IMR-90 (cell line): ENCODE data around the gene PARD3. TPM values are rescaled to one million over a fixed set of nuclear protein-coding genes. Genes with fewer than 3 reads are reported as not detected.

Source experiments
- ATAC-seq: fragments of 200-7000 bp; cut with Tn5 transposase; 2 replicates; pipeline ENCODE4 v1.9.1; 2020; ENCODE audit warnings: low read depth, mild to moderate bottlenecking, moderate library complexity
- BruUV-seq: library from RNA; stranded (reverse); fragments of 400-500 nt; replicated peaks from 2 replicates; lab custom pipeline; 2021; lab: Mats Ljungman, UMichigan
- CTCF ChIA-PET: fragments of 300-600 bp; formaldehyde crosslinking; extraction: SDS; loops from one replicate; lab custom pipeline; 2021; ENCODE audit warnings: antibody characterized with exemption; lab: Yijun Ruan, JAX
- POLR2A ChIA-PET: fragments of 300-600 bp; sonication (Branson Sonifier 250); formaldehyde crosslinking; loops from one replicate; lab custom pipeline; 2022; ENCODE audit warnings: antibody characterized with exemption; ENCODE audit not compliant: unreplicated experiment; lab: Charles Lee
- DNase-seq: peaks from one replicate; pipeline ENCODE4 v3.0.0; 2013
- H2AFZ ChIP-seq: replicated peaks from 2 replicates; pipeline ENCODE3; 2013; ENCODE audit warnings: low read length, mild to moderate bottlenecking; ENCODE audit not compliant: poor library complexity
- H2AK5ac ChIP-seq: 2 replicates; pipeline ENCODE4 v1.6.1; 2013; ENCODE audit warnings: low read depth, low read length, inconsistent platforms
- H2AK9ac ChIP-seq: replicated peaks from 2 replicates; pipeline ENCODE3; 2013; ENCODE audit warnings: mild to moderate bottlenecking, low read depth, low read length, moderate library complexity; ENCODE audit not compliant: poor library complexity
- H2BK120ac ChIP-seq: 2 replicates; pipeline ENCODE4 v1.6.1; 2013; ENCODE audit warnings: low read depth, low read length, inconsistent platforms
- H2BK15ac ChIP-seq: 3 replicates; pipeline ENCODE4 v1.6.1; 2013; ENCODE audit warnings: low read depth, low read length, inconsistent platforms
- H2BK20ac ChIP-seq: 2 replicates; pipeline ENCODE4 v1.6.1; 2013; ENCODE audit warnings: low read depth, mild to moderate bottlenecking, inconsistent platforms, low read length, moderate library complexity
- H2BK5ac ChIP-seq: 2 replicates; pipeline ENCODE4 v1.6.1; 2013; ENCODE audit warnings: mild to moderate bottlenecking, low read depth, low read length, inconsistent platforms; ENCODE audit not compliant: poor library complexity, severe bottlenecking
- H3K14ac ChIP-seq: replicated peaks from 2 replicates; pipeline ENCODE4 v1.6.1; 2013; ENCODE audit warnings: low read depth, low read length, inconsistent platforms
- H3K18ac ChIP-seq: 2 replicates; pipeline ENCODE4 v1.6.1; 2013; ENCODE audit warnings: low read depth, low read length, control low read depth
- H3K23ac ChIP-seq: 2 replicates; pipeline ENCODE4 v1.6.1; 2013; ENCODE audit warnings: low read depth, low read length, inconsistent platforms
- H3K27ac ChIP-seq: 2 replicates; pipeline ENCODE4 v1.5.1; 2013; ENCODE audit warnings: mild to moderate bottlenecking, control low read depth, low read length; ENCODE audit not compliant: insufficient read depth
- H3K27me3 ChIP-seq: 2 replicates; pipeline ENCODE4 v1.6.1; 2013; ENCODE audit warnings: low read length; ENCODE audit not compliant: control insufficient read depth, insufficient read depth
- H3K36me3 ChIP-seq: 2 replicates; pipeline ENCODE4 v1.6.1; 2013; ENCODE audit warnings: low read length, mixed read lengths; ENCODE audit not compliant: control insufficient read depth, insufficient read depth
- H3K4ac ChIP-seq: 2 replicates; pipeline ENCODE4 v1.6.1; 2013; ENCODE audit warnings: low read depth, low read length, inconsistent platforms
- H3K4me1 ChIP-seq: 2 replicates; pipeline ENCODE4 v1.6.1; 2013; ENCODE audit warnings: low read length, mixed read lengths; ENCODE audit not compliant: control insufficient read depth, insufficient read depth
- H3K4me2 ChIP-seq: 2 replicates; pipeline ENCODE4 v1.6.1; 2013; ENCODE audit warnings: low read depth, mild to moderate bottlenecking, control low read depth, low read length, moderate library complexity
- H3K4me3 ChIP-seq: 2 replicates; pipeline ENCODE4 v1.5.1; 2013; ENCODE audit warnings: low read depth, mild to moderate bottlenecking, control low read depth, low read length, moderate library complexity; ENCODE audit not compliant: insufficient read depth
- H3K56ac ChIP-seq: 2 replicates; pipeline ENCODE4 v1.6.1; 2013; ENCODE audit warnings: low read length, inconsistent platforms; ENCODE audit not compliant: insufficient read depth; ENCODE audit errors: extremely low read depth
- H3K79me1 ChIP-seq, 2 experiments: 2 replicates each; pipeline ENCODE4 v1.6.1; 2013; ENCODE audit warnings: low read length in 2 of 2, inconsistent platforms in 1 of 2, low read depth in 1 of 2
- H3K9ac ChIP-seq: 2 replicates; pipeline ENCODE4 v1.6.1; 2013; ENCODE audit warnings: low read depth, low read length, control low read depth
- H3K9me1 ChIP-seq: 2 replicates; pipeline ENCODE4 v1.6.1; 2013; ENCODE audit warnings: low read length, inconsistent platforms; ENCODE audit not compliant: insufficient read depth
- H3K9me3 ChIP-seq: 2 replicates; pipeline ENCODE4 v1.6.1; 2013; ENCODE audit warnings: low read length; ENCODE audit not compliant: control insufficient read depth, insufficient read depth
- H4K20me1 ChIP-seq: 2 replicates; pipeline ENCODE4 v1.6.1; 2013; ENCODE audit warnings: low read length, inconsistent platforms; ENCODE audit not compliant: insufficient read depth
- H4K5ac ChIP-seq: 2 replicates; pipeline ENCODE4 v1.6.1; 2013; ENCODE audit warnings: mild to moderate bottlenecking, low read depth, low read length, control low read depth
- H4K8ac ChIP-seq, 2 experiments: 2 replicates each; pipeline ENCODE4 v1.6.1; 2013; ENCODE audit warnings: low read depth in 2 of 2, low read length in 2 of 2, control low read depth in 1 of 2, inconsistent platforms in 1 of 2
- H4K91ac ChIP-seq: 2 replicates; pipeline ENCODE4 v1.6.1; 2013; ENCODE audit warnings: low read depth, low read length, inconsistent platforms; ENCODE audit not compliant: insufficient read depth
- BHLHE40 ChIP-seq: fragments of 150-350 bp; IDR thresholded peaks from 2 replicates; pipeline ENCODE4 v1.6.1; 2016; ENCODE audit warnings: mild to moderate bottlenecking, low read depth, low read length
- ELK1 ChIP-seq: fragments of 150-350 bp; IDR thresholded peaks from 2 replicates; pipeline ENCODE4 v1.6.1; 2016; ENCODE audit warnings: low read depth, mild to moderate bottlenecking, low read length, moderate library complexity, borderline replicate concordance
- FOS ChIP-seq: fragments of 150-350 bp; IDR thresholded peaks from 2 replicates; pipeline ENCODE4 v1.6.1; 2016; ENCODE audit warnings: low read depth, low read length
- MAFK ChIP-seq: IDR thresholded peaks from 2 replicates; pipeline ENCODE4 v1.6.1; 2012; ENCODE audit warnings: low read depth, low read length, improper control_type of control experiment
- MAZ ChIP-seq: IDR thresholded peaks from 2 replicates; pipeline ENCODE4 v1.6.1; 2012; ENCODE audit warnings: low read depth, mild to moderate bottlenecking, low read length, improper control_type of control experiment, moderate library complexity, borderline replicate concordance
- MXI1 ChIP-seq: IDR thresholded peaks from 2 replicates; pipeline ENCODE4 v1.6.1; 2012; ENCODE audit warnings: low read depth, mild to moderate bottlenecking, low read length, moderate library complexity, borderline replicate concordance
- NFE2L2 ChIP-seq: fragments of 150-350 bp; IDR thresholded peaks from 2 replicates; pipeline ENCODE4 v1.6.1; 2016; ENCODE audit warnings: low read depth, mild to moderate bottlenecking, low read length
- POLR2A ChIP-seq: IDR thresholded peaks from 2 replicates; pipeline ENCODE4 v1.6.1; 2012; ENCODE audit warnings: mild to moderate bottlenecking, low read depth, low read length
- RFX5 ChIP-seq: IDR thresholded peaks from 2 replicates; pipeline ENCODE4 v1.8.0; 2012; ENCODE audit warnings: low read depth, mild to moderate bottlenecking, low read length, moderate library complexity
- WGBS, 2 experiments: methylation state at CpG; one replicate each; pipeline versions ENCODE4 v1.1.5 to v1.1.7; 2013; ENCODE audit warnings: missing lambda C conversion rate in 2 of 2; ENCODE audit not compliant: insufficient read length in 1 of 2; ENCODE audit errors: extremely low coverage in 2 of 2; 5-methylcytosine and 5-hydroxymethylcytosine counted together
- dilution Hi-C: fragments of 300-500 bp; cut with HindIII; formaldehyde crosslinking; loops from one replicate; pipeline ENCODE4 v1.14.3; 2018; ENCODE audit warnings: low sequenced_read_pairs; ENCODE audit not compliant: unreplicated experiment
- in situ Hi-C: fragments of 300-500 bp; cut with MboI; formaldehyde crosslinking; loops from 3 replicates; pipeline ENCODE4 v1.14.3; 2019; ENCODE audit warnings: low sequenced_read_pairs, inconsistent platforms, mixed read lengths
- intact Hi-C: fragments of 100-400 bp; cut with micrococcal nuclease; formaldehyde crosslinking; loops from 2 replicates; pipeline ENCODE4 v1.10.0; 2022
- polyA plus RNA-seq, 3 experiments: library from polyadenylated mRNA; depleted of rRNA; stranded (reverse); fragments of >200 nt; gene quantifications; 2 replicates each; pipeline ENCODE4 v1.2.3, GENCODE V29; 2012; ENCODE audit warnings: low replicate concordance in 1 of 3
- total RNA-seq: library from RNA; depleted of rRNA; stranded (reverse); fragments of >200 nt; gene quantifications from 2 replicates; pipeline ENCODE4 v1.2.3, GENCODE V29; 2012
- TF ChIP-seq, protein P1 (sequence below): fragments of 150-350 bp; IDR thresholded peaks from 2 replicates; pipeline ENCODE4 v1.6.1; 2017; ENCODE audit warnings: mild to moderate bottlenecking, antibody characterized with exemption, low read length, low read depth
- TF ChIP-seq, protein P2 (sequence below): conservative IDR thresholded peaks from 2 replicates; pipeline ENCODE4 v1.5.1; 2012; ENCODE audit warnings: mild to moderate bottlenecking, low read depth, low read length, improper control_type of control experiment

The PARD3 gene
- total and polyA plus RNA-seq, 2 of the 4 experiments (the other 2 are of a cell fraction), result 14.6 to 37.5 TPM

DNA sequence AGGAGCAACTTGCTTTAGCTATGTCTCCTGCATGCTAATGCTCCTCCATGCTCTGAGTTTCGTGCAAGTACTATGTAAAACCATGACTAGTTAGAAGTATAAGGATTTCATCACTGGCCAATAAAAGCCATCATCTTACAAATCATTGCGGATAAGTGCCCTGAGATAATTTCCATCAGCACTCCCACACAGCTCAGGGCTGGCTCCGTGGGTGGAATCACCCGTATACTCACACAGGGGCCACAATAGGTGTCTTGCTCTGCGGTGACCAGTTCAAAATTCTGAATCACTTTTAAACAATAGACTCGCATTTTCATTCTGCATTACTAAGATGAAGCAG lies 227.4 kb downstream of the PARD3 start:
- no peak overlapping the region for H3K4me2 ChIP-seq
- H3K27me3 ChIP-seq, result no peaks in the 10 kb centered on the region
- dilution Hi-C loops, result no loop called here
- no peak overlapping the region for H3K14ac ChIP-seq
- WGBS, 2 experiments, result 100% methylated on average over 2 of the region's 6 CpGs; no CpG with 5 or more reads in 1 of the 2 experiments
- H3K36me3 ChIP-seq, result no peaks in the 10 kb centered on the region
- no peak overlapping the region for H2BK5ac ChIP-seq
- no peak overlapping the region for H2BK120ac ChIP-seq
- peaks cover 2% of the 10 kb centered on the region for H3K9me1 ChIP-seq
- DNase-seq (no peak), ATAC-seq (no peak)
- H2AK5ac ChIP-seq, result no peak overlapping the region
- H2BK20ac ChIP-seq, result no peak overlapping the region
- BruUV-seq, result no TSS peak
- H3K9ac ChIP-seq, result no peak overlapping the region
- H3K79me1 ChIP-seq, result peaks cover 13 to 19% of the 10 kb centered on the region in 2 experiments; a peak in 3 of 4 replicates
- no peaks in the 10 kb centered on the region for H3K9me3 ChIP-seq
- in situ Hi-C loops, result no loop called here
- CTCF ChIA-PET, result no interaction called here
- H4K5ac ChIP-seq, result no peak overlapping the region
- no peak overlapping the region for H3K4me3 ChIP-seq
- H4K20me1 ChIP-seq, result no peaks in the 10 kb centered on the region
- H3K27ac ChIP-seq, result no peak overlapping the region
- H4K8ac ChIP-seq, result no peak overlapping the region
- H3K4me1 ChIP-seq, result peaks cover 8% of the 10 kb centered on the region
- no peak overlapping the region for H3K56ac ChIP-seq
- H3K4ac ChIP-seq, result no peak overlapping the region
- H2BK15ac ChIP-seq, result no peak overlapping the region
- no peak overlapping the region for H3K23ac ChIP-seq
- POLR2A ChIA-PET, result interaction anchor here (0.6 kb wide), 1 partner anchor 1206 kb away, joined by 3 read pairs; no protein-coding TSS in a partner anchor
- H2AFZ ChIP-seq, result no peak overlapping the region
- no peak for TF ChIP-seq MAZ
- TF ChIP-seq POLR2A, result no peak
- TF ChIP-seq, protein P1, sequence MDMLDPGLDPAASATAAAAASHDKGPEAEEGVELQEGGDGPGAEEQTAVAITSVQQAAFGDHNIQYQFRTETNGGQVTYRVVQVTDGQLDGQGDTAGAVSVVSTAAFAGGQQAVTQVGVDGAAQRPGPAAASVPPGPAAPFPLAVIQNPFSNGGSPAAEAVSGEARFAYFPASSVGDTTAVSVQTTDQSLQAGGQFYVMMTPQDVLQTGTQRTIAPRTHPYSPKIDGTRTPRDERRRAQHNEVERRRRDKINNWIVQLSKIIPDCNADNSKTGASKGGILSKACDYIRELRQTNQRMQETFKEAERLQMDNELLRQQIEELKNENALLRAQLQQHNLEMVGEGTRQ, result no peak
- no peak for TF ChIP-seq ELK1
- TF ChIP-seq, protein P2, sequence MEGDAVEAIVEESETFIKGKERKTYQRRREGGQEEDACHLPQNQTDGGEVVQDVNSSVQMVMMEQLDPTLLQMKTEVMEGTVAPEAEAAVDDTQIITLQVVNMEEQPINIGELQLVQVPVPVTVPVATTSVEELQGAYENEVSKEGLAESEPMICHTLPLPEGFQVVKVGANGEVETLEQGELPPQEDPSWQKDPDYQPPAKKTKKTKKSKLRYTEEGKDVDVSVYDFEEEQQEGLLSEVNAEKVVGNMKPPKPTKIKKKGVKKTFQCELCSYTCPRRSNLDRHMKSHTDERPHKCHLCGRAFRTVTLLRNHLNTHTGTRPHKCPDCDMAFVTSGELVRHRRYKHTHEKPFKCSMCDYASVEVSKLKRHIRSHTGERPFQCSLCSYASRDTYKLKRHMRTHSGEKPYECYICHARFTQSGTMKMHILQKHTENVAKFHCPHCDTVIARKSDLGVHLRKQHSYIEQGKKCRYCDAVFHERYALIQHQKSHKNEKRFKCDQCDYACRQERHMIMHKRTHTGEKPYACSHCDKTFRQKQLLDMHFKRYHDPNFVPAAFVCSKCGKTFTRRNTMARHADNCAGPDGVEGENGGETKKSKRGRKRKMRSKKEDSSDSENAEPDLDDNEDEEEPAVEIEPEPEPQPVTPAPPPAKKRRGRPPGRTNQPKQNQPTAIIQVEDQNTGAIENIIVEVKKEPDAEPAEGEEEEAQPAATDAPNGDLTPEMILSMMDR, result no peak
- no peak for TF ChIP-seq RFX5
- TF ChIP-seq FOS, result no peak
- TF ChIP-seq BHLHE40, result no peak
- TF ChIP-seq NFE2L2, result no peak
- TF ChIP-seq MXI1, result no peak
- no peak for TF ChIP-seq MAFK
- no peak overlapping the region for H2AK9ac ChIP-seq
- H4K91ac ChIP-seq, result no peak overlapping the region
- intact Hi-C loops, result no loop called here
- H3K18ac ChIP-seq, result no peak overlapping the region
